GM23338 (cell line): ENCODE measurements around the gene TMEM63A.

Experiments
- CREB1 ChIP-seq: fragments of 250-450 bp; sonication (Bioruptor Pico); IDR thresholded peaks from 2 replicates; pipeline ENCODE4 v1.5.0; 2020; ENCODE audit warnings: low read depth, mild to moderate bottlenecking, moderate library complexity
- CTCF ChIP-seq, 2 experiments: fragments of 200-600 bp in 1 of 2; sonication (generic) in 1 of 2; conservative IDR thresholded peaks; 2 replicates each; pipeline versions ENCODE4 v1.5.1 to v1.6.1; 2016 to 2017; ENCODE audit warnings: antibody characterized with exemption in 2 of 2, low read depth in 2 of 2, mild to moderate bottlenecking in 2 of 2, moderate library complexity in 1 of 2
- ETS1 ChIP-seq: IDR thresholded peaks from 2 replicates; pipeline ENCODE4 v1.6.1; 2016; ENCODE audit warnings: antibody characterized with exemption
- EZH2 ChIP-seq: fragments of 200-600 bp; sonication (generic); IDR thresholded peaks from one replicate; pipeline ENCODE4 v1.8.0; 2017; ENCODE audit warnings: antibody characterized with exemption, mild to moderate bottlenecking, low read depth; ENCODE audit not compliant: unreplicated experiment
- EZH2phosphoT487 ChIP-seq: fragments of 200-600 bp; sonication (generic); IDR thresholded peaks from one replicate; pipeline ENCODE4 v1.8.1; 2018; ENCODE audit warnings: antibody characterized with exemption; ENCODE audit not compliant: unreplicated experiment
- JUNB ChIP-seq: IDR thresholded peaks from one replicate; pipeline ENCODE4 v1.6.1; 2016; ENCODE audit warnings: antibody characterized with exemption; ENCODE audit not compliant: unreplicated experiment
- NANOG ChIP-seq: IDR thresholded peaks from 2 replicates; pipeline ENCODE4 v1.6.1; 2016; ENCODE audit warnings: antibody characterized with exemption, borderline replicate concordance
- POLR2AphosphoS5 ChIP-seq: IDR thresholded peaks from 2 replicates; pipeline ENCODE4 v1.6.1; 2016; ENCODE audit warnings: antibody characterized with exemption, low read depth
- REST ChIP-seq: IDR thresholded peaks from one replicate; pipeline ENCODE4 v1.6.1; 2018; ENCODE audit warnings: antibody characterized with exemption; ENCODE audit not compliant: unreplicated experiment
- STAT1 ChIP-seq: IDR thresholded peaks from one replicate; pipeline ENCODE4 v1.6.1; 2016; ENCODE audit warnings: antibody characterized with exemption; ENCODE audit not compliant: unreplicated experiment
- ZNF114 ChIP-seq: fragments of 250-450 bp; sonication (Bioruptor Pico); IDR thresholded peaks from 2 replicates; pipeline ENCODE4 v1.5.0; 2020; ENCODE audit warnings: mild to moderate bottlenecking, moderate library complexity
- ZNF331 ChIP-seq: fragments of 250-450 bp; sonication (Bioruptor Pico); IDR thresholded peaks from 2 replicates; pipeline ENCODE4 v1.5.0; 2020; ENCODE audit warnings: low read depth, mild to moderate bottlenecking, moderate library complexity
- TF ChIP-seq, protein P1 (sequence below): fragments of 250-450 bp; sonication (Bioruptor Pico); IDR thresholded peaks from 2 replicates; pipeline ENCODE4 v1.5.0; 2020; ENCODE audit warnings: mild to moderate bottlenecking, moderate library complexity

- TF ChIP-seq REST, result no peak
- no peak for TF ChIP-seq CREB1 (CRISPR knock-in tag)
- TF ChIP-seq EZH2phosphoT487, result no peak
- peak; percentile 58 to 82 for TF ChIP-seq CTCF (conservative IDR thresholded peaks at IDR 0.05; ENCODE audit: low read depth in 2 of 2)
- no peak for TF ChIP-seq POLR2AphosphoS5
- no peak for TF ChIP-seq ZNF114
- TF ChIP-seq JUNB, result no peak
- TF ChIP-seq EZH2, result no peak
- TF ChIP-seq ETS1, result no peak
- TF ChIP-seq, protein P1, sequence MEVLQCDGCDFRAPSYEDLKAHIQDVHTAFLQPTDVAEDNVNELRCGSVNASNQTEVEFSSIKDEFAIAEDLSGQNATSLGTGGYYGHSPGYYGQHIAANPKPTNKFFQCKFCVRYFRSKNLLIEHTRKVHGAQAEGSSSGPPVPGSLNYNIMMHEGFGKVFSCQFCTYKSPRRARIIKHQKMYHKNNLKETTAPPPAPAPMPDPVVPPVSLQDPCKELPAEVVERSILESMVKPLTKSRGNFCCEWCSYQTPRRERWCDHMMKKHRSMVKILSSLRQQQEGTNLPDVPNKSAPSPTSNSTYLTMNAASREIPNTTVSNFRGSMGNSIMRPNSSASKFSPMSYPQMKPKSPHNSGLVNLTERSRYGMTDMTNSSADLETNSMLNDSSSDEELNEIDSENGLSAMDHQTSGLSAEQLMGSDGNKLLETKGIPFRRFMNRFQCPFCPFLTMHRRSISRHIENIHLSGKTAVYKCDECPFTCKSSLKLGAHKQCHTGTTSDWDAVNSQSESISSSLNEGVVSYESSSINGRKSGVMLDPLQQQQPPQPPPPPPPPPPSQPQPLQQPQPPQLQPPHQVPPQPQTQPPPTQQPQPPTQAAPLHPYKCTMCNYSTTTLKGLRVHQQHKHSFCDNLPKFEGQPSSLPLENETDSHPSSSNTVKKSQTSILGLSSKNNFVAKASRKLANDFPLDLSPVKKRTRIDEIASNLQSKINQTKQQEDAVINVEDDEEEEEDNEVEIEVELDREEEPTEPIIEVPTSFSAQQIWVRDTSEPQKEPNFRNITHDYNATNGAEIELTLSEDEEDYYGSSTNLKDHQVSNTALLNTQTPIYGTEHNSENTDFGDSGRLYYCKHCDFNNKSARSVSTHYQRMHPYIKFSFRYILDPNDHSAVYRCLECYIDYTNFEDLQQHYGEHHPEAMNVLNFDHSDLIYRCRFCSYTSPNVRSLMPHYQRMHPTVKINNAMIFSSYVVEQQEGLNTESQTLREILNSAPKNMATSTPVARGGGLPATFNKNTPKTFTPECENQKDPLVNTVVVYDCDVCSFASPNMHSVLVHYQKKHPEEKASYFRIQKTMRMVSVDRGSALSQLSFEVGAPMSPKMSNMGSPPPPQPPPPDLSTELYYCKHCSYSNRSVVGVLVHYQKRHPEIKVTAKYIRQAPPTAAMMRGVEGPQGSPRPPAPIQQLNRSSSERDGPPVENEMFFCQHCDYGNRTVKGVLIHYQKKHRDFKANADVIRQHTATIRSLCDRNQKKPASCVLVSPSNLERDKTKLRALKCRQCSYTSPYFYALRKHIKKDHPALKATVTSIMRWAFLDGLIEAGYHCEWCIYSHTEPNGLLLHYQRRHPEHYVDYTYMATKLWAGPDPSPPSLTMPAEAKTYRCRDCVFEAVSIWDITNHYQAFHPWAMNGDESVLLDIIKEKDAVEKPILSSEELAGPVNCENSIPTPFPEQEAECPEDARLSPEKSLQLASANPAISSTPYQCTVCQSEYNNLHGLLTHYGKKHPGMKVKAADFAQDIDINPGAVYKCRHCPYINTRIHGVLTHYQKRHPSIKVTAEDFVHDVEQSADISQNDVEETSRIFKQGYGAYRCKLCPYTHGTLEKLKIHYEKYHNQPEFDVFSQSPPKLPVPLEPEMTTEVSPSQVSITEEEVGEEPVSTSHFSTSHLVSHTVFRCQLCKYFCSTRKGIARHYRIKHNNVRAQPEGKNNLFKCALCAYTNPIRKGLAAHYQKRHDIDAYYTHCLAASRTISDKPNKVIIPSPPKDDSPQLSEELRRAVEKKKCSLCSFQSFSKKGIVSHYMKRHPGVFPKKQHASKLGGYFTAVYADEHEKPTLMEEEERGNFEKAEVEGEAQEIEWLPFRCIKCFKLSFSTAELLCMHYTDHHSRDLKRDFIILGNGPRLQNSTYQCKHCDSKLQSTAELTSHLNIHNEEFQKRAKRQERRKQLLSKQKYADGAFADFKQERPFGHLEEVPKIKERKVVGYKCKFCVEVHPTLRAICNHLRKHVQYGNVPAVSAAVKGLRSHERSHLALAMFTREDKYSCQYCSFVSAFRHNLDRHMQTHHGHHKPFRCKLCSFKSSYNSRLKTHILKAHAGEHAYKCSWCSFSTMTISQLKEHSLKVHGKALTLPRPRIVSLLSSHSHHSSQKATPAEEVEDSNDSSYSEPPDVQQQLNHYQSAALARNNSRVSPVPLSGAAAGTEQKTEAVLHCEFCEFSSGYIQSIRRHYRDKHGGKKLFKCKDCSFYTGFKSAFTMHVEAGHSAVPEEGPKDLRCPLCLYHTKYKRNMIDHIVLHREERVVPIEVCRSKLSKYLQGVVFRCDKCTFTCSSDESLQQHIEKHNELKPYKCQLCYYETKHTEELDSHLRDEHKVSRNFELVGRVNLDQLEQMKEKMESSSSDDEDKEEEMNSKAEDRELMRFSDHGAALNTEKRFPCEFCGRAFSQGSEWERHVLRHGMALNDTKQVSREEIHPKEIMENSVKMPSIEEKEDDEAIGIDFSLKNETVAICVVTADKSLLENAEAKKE (CRISPR knock-in tag), result no peak
- TF ChIP-seq STAT1, result no peak
- TF ChIP-seq NANOG, result no peak
- TF ChIP-seq ZNF331 (CRISPR knock-in tag), result no peak
These were observed 4.6 kb downstream of the TMEM63A start for GRCh38 chr1:225877580-225877979.
